ENCODE measurements around the gene PRR14.
A peak's percentile ranks its signal among the peaks of the same experiment; 100 is the strongest.

GRCh38 chr16:30659507-30660423, 9.0 kb downstream of the PRR14 start:
- TF ChIP-seq, protein P1, sequence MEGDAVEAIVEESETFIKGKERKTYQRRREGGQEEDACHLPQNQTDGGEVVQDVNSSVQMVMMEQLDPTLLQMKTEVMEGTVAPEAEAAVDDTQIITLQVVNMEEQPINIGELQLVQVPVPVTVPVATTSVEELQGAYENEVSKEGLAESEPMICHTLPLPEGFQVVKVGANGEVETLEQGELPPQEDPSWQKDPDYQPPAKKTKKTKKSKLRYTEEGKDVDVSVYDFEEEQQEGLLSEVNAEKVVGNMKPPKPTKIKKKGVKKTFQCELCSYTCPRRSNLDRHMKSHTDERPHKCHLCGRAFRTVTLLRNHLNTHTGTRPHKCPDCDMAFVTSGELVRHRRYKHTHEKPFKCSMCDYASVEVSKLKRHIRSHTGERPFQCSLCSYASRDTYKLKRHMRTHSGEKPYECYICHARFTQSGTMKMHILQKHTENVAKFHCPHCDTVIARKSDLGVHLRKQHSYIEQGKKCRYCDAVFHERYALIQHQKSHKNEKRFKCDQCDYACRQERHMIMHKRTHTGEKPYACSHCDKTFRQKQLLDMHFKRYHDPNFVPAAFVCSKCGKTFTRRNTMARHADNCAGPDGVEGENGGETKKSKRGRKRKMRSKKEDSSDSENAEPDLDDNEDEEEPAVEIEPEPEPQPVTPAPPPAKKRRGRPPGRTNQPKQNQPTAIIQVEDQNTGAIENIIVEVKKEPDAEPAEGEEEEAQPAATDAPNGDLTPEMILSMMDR (IDR thresholded peaks at IDR 0.05) = peak; percentile 13
- TF ChIP-seq TAF1 (IDR thresholded peaks at IDR 0.05; ENCODE audit: borderline replicate concordance, low read depth, low read length) = no peak
- no peak for TF ChIP-seq SIN3A (IDR thresholded peaks at IDR 0.05; ENCODE audit: borderline replicate concordance, low read depth, low read length)
- TF ChIP-seq RCOR1 (IDR thresholded peaks at IDR 0.05; ENCODE audit: low read length) = no peak
- no peak for TF ChIP-seq POLR2AphosphoS5 (IDR thresholded peaks at IDR 0.05; ENCODE audit: low read depth, low read length)
- TF ChIP-seq, protein P2, sequence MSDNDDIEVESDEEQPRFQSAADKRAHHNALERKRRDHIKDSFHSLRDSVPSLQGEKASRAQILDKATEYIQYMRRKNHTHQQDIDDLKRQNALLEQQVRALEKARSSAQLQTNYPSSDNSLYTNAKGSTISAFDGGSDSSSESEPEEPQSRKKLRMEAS (IDR thresholded peaks at IDR 0.05; ENCODE audit: low read depth) = no peak
- no peak for TF ChIP-seq CHD2 (IDR thresholded peaks at IDR 0.05; ENCODE audit: low read length, partially characterized antibody)

Measured in SK-N-SH (cell line).